SK-N-MC (cell line): ENCODE data around the gene ZNRF3.

Experiments
- DNase-seq: peaks from one replicate; pipeline ENCODE4 v3.0.0-alpha.2; 2011; ENCODE audit warnings: low read depth, low spot score
- H3K27ac ChIP-seq: fragments of 200-600 bp; sonication (generic); 2 replicates; pipeline ENCODE4 v1.5.1; 2016; ENCODE audit warnings: mixed run types
- H3K36me3 ChIP-seq: fragments of 200-600 bp; sonication (generic); 2 replicates; pipeline ENCODE4 v1.6.1; 2017; ENCODE audit warnings: antibody characterized with exemption, low read length, mixed read lengths; ENCODE audit not compliant: insufficient read depth
- H3K4me3 ChIP-seq: fragments of 200-600 bp; sonication (generic); 2 replicates; pipeline ENCODE4 v1.5.1; 2016
- H3K9ac ChIP-seq: fragments of 200-600 bp; sonication (generic); 2 replicates; pipeline ENCODE4 v1.8.0; 2017; ENCODE audit warnings: mixed run types, mixed read lengths; ENCODE audit not compliant: insufficient read length
- H3K9me3 ChIP-seq: fragments of 200-600 bp; sonication (generic); 2 replicates; pipeline ENCODE4 v1.6.1; 2017; ENCODE audit warnings: low read depth, mild to moderate bottlenecking, antibody characterized with exemption, low read length, moderate library complexity, mixed read lengths
- EZH2 ChIP-seq: fragments of 200-600 bp; sonication (generic); IDR thresholded peaks from one replicate; pipeline ENCODE4 v1.6.1; 2017; ENCODE audit warnings: antibody characterized with exemption
- FOXP2 ChIP-seq: optimal IDR thresholded peaks from 2 replicates; pipeline ENCODE3; 2011; ENCODE audit warnings: mild to moderate bottlenecking, moderate library complexity; ENCODE audit not compliant: insufficient read depth; ENCODE audit errors: extremely low read length, control extremely low read depth
- POLR2AphosphoS5 ChIP-seq: IDR thresholded peaks from 2 replicates; pipeline ENCODE4 v1.6.1; 2012; ENCODE audit warnings: mild to moderate bottlenecking, low read depth, low read length, borderline replicate concordance

Gene ZNRF3

DNA sequence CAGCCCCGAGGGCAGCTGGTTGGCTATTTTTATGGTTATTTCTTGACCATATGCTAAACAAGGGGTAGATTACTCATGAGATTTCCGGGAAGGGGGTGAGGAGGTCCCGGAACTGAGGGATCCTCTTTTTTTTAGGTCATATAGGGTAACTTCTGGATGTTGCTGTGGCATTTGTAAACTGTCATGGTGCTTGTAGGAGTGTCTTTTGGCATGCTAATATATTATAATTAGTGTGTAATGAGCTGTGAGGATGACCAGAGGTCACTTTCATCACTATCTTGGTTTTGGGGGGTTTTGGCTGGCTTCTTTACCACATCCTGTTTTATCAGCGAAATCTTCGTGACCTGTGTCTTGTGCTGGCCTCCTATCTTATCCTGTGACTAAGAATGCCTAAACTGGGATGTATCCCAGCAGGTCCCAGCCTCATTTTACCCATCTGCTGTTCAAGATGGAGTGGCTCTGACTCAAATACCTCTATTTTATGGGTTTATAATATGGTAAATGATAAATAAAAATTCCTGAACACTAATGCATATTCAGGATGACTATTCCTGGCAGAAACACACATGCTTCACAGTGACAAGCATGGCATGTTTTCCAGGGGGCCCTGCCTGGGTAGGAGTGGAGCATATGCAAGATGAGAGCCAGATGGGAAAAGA lies 200.7 kb downstream of the ZNRF3 start:
- DNase-seq = no peak
- TF ChIP-seq EZH2 (no peak), POLR2AphosphoS5 (no peak), FOXP2 (no peak)
- Histone ChIP-seq H3K36me3 (no peaks in the 10 kb centered on the region), H3K9ac (no peak overlapping the region), H3K9me3 (no peaks in the 10 kb centered on the region), H3K27ac (no peak overlapping the region), H3K4me3 (no peak overlapping the region)

DNA sequence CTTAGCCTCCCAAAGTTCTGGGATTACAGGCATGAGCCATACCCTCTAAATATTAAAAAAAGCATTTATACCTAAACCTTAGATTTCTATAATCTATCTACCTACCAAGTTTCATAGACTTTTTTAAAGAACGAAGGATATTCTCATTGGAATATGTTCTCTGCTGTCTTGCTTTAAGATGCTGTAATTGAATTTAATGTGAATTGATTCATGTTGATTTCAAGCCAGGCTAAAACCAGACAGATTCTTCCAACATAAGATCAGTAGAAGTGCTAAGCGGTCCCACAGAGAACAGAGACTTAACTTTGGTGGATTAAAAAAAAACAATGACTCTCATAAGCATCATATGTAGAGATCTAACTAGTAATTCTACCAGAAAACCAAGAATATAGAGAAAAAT lies 203.6 kb downstream of the ZNRF3 start:
- Histone ChIP-seq H3K27ac (no peak overlapping the region), H3K36me3 (no peaks in the 10 kb centered on the region), H3K9ac (no peak overlapping the region), H3K9me3 (no peaks in the 10 kb centered on the region), H3K4me3 (no peak overlapping the region)
- no peak for DNase-seq
- TF ChIP-seq EZH2 = no peak
- TF ChIP-seq POLR2AphosphoS5 = no peak
- no peak for TF ChIP-seq FOXP2

DNA sequence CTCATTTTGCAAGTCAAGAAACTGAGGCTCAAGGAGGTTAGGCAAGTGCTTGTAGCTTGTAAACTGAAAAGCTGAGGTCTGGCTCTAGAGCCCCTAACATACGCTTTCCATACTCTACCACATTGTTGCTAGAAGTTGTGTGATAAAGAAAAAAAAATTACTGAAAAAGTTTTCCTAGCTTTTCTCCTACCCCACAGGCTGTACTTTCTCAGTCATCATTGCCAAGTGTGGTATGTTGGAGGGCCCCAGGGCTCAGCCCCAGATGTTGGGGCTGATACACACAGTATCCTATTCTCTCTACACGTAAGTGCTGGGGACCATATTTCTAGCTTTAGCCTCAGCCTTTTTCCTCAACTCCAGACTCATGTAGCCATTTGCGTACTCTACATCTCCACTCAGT lies 205.4 kb downstream of the ZNRF3 start:
- H3K27ac ChIP-seq = no peak overlapping the region
- TF ChIP-seq EZH2 = no peak
- no peak for TF ChIP-seq FOXP2
- TF ChIP-seq POLR2AphosphoS5 = no peak

DNA sequence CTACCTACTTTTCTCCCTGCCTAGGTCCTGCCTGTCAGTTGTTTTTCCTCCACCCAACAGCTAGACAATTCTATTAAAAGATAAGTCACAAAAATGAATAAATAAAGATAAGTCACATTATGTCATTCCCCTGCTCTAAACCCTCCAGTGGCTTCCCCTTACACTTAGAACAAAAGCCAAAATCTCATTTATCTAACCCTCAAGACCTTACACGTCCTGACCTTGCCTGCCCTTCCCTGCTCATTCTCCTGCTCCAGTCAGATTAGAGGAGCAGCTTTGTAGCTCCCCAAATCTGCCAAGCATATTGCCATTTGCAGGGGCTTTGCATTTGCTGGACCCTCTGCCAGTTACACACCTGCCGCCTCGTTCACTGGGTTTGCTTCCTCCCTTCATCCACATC lies 206.1 kb downstream of the ZNRF3 start:
- Histone ChIP-seq H3K9me3 (no peaks in the 10 kb centered on the region), H3K36me3 (no peaks in the 10 kb centered on the region), H3K9ac (no peak overlapping the region), H3K4me3 (no peak overlapping the region), H3K27ac (no peak overlapping the region)
- no peak for DNase-seq
- TF ChIP-seq EZH2 = no peak
- no peak for TF ChIP-seq POLR2AphosphoS5
- TF ChIP-seq FOXP2 = no peak

More for the DNA sequence above, 205.4 kb downstream of the ZNRF3 start:
- H3K9ac ChIP-seq = no peak overlapping the region
- H3K36me3 ChIP-seq = no peaks in the 10 kb centered on the region
- no peaks in the 10 kb centered on the region for H3K9me3 ChIP-seq
- no peak overlapping the region for H3K4me3 ChIP-seq
- no peak for DNase-seq

DNA sequence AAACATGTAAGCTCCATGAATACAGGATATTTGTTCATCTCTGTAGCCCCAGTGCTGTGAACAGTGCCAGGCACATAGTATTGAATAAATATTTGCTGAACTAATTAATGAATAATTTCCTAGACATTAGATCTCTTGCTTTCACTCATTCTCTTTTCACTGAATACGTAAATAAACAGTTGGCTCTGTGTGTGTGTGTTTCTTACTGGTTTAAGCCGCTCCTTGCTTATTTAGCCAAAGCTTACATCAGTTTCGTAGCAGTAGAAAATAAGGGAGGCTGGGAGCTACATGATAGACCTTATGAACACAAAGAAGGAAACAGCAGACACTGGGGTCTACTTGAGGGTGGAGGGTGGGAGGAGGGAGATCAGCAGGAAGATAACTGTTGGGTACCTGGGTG lies 206.7 kb downstream of the ZNRF3 start:
- Histone ChIP-seq H3K36me3 (no peaks in the 10 kb centered on the region), H3K27ac (no peak overlapping the region), H3K9me3 (no peaks in the 10 kb centered on the region), H3K4me3 (no peak overlapping the region), H3K9ac (no peak overlapping the region)
- no peak for DNase-seq
- TF ChIP-seq FOXP2 (no peak), POLR2AphosphoS5 (no peak), EZH2 (no peak)

DNA sequence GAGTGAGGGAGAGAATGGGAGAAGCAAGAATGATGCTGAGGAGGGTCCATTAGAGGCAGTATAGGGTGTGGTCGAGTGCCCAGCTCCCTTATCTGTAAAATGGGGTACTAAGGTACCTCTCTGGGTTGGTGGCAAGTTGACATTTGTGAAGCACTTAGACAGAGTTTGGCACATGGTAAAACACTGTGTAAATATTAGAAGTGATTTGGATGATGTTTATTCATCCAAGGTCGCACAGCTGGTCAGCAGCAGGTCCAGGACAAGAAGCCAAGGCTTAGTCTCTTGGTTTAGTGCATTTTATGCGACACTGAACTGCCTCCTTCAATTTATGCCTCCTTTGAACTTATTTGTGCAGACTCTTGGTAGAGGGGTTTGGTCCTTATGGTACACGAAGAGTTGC lies 208.9 kb downstream of the ZNRF3 start:
- no peaks in the 10 kb centered on the region for H3K36me3 ChIP-seq
- no peak for TF ChIP-seq FOXP2
- TF ChIP-seq EZH2 = no peak
- TF ChIP-seq POLR2AphosphoS5 = no peak
- H3K9ac ChIP-seq = no peak overlapping the region
- no peak for DNase-seq
- no peak overlapping the region for H3K4me3 ChIP-seq
- H3K27ac ChIP-seq = no peak overlapping the region
- no peaks in the 10 kb centered on the region for H3K9me3 ChIP-seq

DNA sequence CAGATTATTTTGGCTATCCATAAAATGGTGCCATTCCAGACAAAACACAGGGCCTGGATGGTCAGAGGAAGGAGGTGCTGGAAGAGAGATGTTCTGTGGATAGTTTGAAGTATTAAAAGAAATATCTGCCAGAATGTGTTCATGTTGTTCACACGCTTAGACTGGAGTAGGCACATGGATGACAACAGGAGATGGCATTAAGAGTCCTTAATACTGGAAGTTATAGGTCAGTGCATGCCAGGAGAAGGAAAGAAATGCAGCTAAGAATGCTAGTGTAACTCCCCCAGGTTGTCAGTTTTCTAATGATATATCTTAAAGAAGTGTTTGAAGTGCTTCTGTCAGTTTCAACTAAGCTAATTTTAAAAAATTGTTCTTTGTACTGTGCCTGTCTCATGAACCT lies 209.7 kb downstream of the ZNRF3 start:
- TF ChIP-seq FOXP2 = no peak
- no peak overlapping the region for H3K9ac ChIP-seq
- H3K9me3 ChIP-seq = no peaks in the 10 kb centered on the region
- H3K27ac ChIP-seq = no peak overlapping the region
- no peaks in the 10 kb centered on the region for H3K36me3 ChIP-seq
- no peak overlapping the region for H3K4me3 ChIP-seq
- no peak for DNase-seq

DNA sequence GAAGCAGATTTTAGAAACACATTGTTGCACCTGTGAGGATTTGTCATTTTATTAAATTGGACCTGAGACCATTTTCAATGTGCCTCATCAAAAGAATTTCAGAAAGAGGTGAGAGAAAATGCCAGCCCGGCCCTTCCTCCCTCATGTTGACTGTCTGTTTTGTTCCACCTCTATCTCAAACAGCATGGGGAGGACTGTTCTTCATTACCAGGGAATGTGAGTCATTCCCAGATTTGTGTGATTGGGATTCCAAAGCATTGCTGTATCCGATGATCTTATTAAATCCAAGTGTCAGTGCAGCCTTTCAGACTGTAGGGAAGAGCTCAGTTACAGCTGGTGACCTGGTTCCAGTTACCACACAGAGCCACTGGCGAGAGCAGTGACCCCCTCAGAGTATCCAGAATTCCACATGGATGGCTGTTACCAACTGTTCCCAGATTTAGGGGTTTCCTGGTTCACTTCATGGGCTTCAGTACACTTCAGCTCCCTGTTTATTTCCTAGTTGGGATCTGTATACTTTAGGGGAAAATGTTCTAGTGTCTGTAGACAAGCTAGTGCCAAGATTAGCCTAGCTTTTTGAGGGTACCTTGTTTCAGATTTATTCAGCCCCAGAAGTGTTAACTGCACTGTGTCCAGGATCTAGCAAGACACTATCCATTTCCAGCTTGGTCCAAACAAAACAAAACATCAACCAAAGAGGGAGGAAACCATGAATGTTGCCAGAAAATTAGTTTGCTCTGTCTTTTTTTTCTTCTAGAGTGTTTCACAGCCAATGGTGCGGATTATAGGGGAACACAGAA lies 210.3 kb downstream of the ZNRF3 start:
- Histone ChIP-seq H3K9me3 (no peaks in the 10 kb centered on the region), H3K27ac (no peak overlapping the region), H3K4me3 (no peak overlapping the region), H3K9ac (no peak overlapping the region), H3K36me3 (no peaks in the 10 kb centered on the region)
- TF ChIP-seq EZH2 = no peak
- TF ChIP-seq POLR2AphosphoS5 = no peak
- TF ChIP-seq FOXP2 = no peak
- no peak for DNase-seq
